Activated gamma-delta T cell (primary cell): Measurements from ENCODE around the gene KCNJ2.

ENCODE experiments used
- DNase-seq: peaks from one replicate; lab custom pipeline; 2025; lab: John Stamatoyannopoulos, UW
- total RNA-seq, 2 donors: gene quantifications; one replicate each; lab custom pipeline; 2026; lab: John Stamatoyannopoulos, UW

KCNJ2 gene
- 0 to 0.10 reads per million in 2 donors for total RNA-seq

DNA sequence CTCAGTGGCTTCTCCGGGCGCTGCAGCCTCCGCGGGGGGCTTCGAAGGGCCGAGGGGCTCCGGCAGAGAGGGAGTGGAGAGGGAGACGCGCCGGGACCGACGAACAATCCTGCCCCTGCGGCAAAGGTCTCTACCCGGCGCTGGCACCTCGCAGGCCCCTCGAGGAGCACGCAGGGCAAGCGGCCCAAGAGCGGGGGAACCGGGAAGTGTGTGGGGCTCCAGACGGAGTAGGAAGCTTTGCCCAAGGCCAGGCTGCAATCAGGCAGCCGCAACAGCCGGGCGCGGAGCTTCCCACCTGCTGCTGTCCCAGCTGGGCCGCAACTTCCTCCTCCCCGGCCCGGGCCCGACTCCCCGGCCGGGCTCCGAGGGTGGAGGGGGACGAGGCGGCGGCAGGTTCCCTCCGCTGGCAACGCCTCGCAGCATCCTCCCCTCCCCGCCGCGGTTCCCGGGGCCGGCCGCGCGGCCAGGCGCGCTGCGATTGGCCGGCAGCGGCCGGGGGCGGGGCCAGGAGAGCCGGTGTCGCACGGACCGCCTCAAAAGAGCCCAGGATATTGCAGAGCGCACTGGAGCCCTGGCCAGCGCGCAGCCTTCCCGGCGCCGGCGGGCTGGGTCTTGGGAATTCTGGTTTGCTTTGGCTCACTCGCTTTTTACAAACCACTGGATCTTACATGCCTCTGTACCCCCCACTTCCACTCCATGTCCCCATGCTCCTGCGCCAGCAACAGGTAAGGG is at the start of gene KCNJ2:
TSS of gene KCNJ2 (plus strand) at position 556 of the 732 bp plus-strand sequence. CDS start 5,508 bp downstream, outside the sequence.
- no peak for DNase-seq

DNA sequence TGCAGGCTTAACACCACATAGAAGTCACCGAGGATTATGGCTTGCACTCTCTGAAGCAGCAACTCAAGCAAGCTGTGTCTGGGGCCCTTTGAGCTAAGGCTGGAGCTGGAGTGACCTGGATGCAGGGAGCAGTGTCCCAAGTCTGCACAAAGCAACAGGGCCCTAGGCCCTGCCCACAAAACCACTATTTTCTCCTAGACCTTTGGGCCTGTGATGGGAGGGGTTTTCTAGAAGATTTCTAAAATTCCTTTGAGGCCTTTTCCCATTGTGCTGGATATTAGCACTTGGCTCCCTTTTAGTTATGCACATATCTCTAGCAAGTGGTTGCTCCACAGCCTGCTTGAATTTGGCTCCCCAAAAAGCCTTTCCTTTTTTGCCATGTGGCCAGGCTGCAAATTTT is 49.8 kb upstream of the KCNJ2 start:
- DNase-seq = no peak

DNA sequence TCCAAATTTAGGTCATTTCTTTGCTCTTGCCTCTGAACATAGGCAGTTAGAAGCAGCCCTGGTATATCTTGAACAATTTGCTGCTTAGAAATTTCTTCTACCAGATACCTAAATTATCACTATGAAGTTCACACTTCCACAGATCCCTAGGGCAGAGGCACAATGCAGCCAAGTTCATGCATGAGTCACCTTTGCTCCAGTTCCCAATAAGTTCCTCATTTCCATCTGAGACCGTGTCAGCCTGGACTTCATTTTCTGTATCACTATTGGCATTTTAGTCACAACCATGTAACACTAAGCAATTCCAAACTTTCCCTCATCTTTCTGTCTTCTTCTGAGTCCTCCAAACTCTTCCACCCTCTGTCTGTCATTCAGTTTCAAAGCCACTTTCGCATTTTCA is 49.3 kb upstream of the KCNJ2 start:
- no peak for DNase-seq

DNA sequence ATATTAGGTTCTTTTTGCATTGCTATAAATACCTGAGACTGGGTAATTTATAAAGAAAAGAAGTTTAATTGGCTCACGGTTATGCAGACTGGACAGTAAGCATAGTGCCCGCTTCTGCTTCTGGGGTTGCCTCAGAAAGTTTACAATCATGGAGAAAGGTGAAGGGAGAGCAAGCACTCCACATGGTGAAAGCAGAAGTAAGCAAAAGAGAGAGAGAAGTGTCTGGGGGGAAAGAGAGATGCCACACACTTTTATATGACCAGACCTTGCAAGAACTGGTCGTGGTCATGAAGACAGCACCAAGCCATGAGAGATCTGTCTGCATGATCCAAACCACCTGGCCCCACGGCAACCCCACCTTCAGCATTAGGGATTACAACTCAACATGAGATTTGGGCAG is 48.9 kb upstream of the KCNJ2 start:
- no peak for DNase-seq

DNA sequence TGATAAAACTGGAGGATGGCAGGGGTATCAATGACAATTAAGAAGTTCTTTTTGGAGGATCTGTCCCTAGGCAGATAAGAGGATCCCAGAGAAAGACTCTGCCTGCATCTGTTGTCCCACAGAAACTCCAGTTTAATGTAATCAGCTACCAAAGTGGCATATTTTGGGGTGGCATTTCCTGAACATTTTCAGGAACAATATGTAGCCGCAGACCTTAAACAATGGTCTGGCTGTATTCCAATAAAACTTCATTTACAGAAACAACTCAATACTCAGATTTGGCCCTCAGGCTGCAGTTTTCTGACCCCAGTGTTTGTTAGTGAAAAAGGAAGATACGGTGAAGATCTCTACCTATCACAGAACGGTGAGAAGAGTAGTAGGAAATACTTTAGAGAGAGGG is 48.2 kb upstream of the KCNJ2 start:
- DNase-seq = no peak

DNA sequence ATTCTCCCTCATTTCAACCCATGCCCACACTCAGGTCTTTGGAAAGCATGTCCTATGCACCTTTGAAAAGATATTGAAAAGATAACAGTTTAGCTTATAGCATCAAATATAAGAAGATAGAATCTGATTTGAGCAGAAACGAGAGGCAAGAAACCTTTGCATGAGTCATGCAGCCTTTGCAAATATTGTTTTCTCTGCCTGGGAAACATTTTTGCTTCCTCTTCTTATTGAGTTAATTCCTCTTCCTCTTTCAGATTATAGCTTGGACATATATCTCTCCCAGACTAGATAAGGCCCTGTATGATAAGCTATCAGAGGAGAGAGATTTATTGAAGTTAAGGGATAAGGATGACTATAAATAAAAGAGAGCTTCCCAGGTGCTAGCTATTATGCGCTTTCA is 46.1 kb upstream of the KCNJ2 start:
- DNase-seq = no peak

DNA sequence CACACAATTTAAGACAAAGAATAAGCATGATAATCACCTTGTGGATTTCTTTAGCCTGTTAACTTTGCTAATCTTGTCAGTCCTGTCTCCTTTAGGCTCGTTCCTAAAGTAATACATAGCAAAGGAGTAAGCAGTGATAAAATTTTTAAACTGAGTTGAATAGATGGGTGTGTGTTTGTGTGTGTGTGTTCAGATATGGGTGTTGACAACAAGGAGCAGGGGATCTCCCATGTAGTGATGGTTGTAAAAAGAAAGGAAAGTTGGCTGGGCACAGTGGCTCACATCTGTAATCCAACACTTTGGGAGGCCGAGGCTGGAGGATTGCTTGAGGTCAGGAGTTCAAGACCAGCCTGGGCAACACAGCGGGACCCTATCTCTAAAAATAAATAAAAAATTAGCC is 44.6 kb upstream of the KCNJ2 start:
- DNase-seq = no peak

DNA sequence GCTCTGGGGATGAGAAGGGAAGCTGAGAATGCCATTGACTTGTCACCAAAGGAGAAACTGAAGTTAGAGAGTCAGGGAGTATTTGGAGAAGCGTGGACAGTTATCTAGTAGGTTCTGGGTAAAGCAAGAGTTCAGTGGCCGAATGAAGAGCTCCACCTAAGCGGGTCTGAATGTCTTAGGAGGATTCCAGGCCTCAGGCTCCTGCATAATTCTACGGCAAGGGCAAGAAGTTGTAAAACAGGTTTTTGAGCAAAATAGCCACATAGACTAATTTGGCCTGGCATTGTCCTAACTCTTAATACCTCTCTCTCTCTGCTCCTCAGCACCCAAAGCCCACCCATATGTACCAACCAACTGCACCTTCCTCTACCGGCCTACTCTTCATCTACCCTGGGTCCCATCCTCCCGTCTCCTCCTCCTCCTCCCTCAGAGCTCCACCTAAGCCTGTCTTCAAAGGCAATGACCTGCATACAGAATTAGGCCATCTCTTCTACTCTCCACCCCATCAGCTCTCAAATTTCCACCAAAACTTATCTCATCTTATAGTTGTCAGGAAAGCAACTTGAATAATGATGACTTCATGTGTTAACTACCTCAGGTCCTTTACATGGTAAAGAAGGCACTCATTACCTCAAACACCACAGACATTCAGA is 42.0 kb upstream of the KCNJ2 start:
- no peak for DNase-seq

DNA sequence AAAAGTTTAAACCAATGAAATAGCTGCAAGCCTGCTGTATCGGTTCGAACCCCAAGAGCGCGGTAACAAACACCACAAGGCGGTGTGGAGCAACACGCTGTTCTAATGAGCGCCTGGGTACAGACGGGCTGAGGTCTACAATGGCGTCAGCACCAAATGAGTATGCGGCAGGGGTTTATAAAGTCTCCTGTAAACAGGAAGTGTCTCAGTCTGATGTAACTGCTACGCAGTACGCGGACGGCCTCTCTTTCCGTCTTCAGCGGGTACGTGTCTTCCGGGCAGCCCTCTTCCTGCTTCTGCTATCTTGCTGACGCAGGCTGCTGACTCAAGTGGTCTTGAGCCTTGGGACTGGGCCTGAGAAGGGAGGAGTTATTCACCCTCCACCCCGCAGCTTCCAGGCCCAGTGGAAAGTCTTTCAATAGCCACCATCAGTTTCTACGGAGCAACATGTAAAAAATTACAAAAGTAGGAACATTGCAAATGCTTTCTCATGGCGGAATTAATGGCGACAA is 40.5 kb upstream of the KCNJ2 start:
- no peak for DNase-seq

DNA sequence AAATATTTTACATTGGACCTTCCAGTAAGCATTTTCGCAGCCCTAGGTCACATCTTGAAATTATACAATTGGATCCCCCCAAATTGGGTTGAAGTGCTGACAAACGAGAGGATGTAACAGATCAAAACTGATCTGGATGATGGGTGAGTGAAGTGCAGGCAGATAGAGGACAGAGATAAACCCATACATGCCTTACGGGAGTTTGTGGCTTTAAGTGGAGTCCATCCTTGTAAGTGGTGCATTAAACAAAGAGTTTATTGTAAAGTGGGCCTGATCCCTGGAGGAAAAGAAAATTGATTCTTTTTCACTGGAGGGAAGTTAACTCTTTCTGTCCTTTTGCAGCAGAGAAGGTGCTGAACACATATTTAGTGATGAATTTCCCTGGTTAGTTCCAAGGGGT is 39.0 kb upstream of the KCNJ2 start:
- DNase-seq = no peak

DNA sequence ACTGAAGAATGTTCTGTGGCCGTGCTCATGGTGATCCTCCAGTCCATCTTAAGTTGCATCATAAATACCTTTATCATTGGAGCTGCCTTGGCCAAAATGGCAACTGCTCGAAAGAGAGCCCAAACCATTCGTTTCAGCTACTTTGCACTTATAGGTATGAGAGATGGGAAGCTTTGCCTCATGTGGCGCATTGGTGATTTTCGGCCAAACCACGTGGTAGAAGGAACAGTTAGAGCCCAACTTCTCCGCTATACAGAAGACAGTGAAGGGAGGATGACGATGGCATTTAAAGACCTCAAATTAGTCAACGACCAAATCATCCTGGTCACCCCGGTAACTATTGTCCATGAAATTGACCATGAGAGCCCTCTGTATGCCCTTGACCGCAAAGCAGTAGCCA is 36.8 kb upstream of the KCNJ2 start:
- no peak for DNase-seq

DNA sequence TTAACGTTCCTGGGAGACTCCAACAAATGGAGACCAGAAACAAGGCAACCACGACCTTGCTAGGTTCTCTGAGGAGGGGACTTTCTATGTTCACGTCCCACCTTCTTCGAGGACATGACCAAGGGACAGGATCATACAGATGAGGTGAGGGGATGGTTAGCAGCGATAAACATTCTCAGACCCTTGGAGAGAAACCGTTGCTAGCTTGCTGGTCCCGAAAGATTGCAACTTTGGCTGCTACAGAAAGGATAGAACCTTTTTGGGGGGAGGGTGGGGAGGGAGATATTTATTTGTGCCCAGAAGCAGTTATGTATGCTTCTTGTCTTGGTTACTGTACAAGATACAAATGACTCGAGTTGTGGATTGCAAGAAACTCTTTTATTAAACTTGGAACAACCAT is 35.3 kb upstream of the KCNJ2 start:
- no peak for DNase-seq

DNA sequence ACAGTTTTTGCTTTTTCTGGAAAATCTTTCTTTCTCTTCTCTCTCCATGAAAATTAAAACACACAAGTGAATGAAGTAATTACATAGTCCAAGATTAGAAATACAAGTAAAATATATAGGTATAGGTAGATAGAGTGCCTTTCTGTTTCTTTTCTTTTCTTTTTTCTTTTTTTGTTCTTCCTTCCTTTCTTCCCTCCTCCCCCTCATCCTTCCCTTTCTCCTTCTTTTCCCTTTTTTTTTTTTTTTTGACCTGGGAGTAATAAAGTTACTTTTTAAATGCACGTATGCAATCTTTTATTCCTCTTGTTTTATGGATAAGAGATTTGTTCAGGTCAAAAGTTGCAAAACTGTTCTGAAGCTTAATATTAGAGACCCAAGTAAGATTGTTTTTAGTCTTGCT is 34.6 kb upstream of the KCNJ2 start:
- no peak for DNase-seq

DNA sequence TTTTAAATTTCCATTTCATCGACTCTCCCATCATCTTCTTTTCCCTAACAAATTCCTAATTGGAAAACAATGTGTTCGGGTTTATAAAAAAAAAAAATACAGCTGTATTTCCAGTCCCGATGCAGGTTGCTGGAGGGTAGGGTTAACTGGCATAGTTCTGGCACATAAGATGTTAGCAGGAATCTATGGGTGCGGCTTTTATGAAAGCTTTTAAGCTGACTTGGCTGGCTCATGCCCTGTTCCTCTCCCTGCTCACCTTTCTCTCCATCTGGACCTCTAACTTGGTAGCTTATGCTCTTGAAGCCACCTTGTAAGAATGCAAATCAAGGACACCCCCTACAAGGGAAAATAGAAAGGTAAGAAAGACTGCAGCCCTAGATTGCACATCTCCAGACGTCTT is 33.2 kb upstream of the KCNJ2 start:
- DNase-seq = no peak

DNA sequence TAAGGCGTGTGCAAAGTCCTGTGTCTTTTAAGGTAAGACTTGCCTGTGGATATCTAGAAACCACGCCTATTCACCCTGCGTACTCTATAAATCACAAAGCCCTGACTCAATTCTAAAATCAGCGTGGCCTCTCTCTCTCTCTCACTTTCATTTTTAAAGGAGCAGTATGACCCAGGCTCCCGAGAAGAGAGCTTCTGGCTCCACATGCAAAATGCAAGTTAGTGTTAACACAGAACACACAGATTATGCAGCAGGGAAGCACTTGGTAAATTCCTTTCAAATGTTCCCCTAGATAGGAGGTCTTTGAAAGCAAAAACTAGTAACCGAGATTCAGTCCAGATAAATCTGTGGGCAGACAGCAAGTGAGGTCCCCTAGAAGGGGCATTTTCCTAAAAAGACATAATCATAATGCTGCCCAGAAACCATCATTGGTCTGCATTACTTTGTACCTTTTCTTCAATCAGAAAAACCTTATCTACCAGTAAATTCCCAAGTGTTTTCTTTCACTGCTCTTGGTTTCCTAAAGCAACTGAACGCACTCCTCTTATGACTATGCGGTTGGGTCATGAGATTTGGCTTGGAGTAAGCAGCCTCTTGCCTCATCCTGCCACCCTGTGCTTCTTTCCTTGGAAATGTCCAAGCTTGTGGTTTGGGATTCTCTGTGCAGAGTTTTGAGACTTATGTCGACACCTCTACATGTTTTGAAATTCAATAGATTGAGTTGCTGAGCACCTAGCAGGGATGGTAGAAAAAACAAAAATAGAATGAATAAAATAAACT is 31.7 kb upstream of the KCNJ2 start:
- DNase-seq = no peak

DNA sequence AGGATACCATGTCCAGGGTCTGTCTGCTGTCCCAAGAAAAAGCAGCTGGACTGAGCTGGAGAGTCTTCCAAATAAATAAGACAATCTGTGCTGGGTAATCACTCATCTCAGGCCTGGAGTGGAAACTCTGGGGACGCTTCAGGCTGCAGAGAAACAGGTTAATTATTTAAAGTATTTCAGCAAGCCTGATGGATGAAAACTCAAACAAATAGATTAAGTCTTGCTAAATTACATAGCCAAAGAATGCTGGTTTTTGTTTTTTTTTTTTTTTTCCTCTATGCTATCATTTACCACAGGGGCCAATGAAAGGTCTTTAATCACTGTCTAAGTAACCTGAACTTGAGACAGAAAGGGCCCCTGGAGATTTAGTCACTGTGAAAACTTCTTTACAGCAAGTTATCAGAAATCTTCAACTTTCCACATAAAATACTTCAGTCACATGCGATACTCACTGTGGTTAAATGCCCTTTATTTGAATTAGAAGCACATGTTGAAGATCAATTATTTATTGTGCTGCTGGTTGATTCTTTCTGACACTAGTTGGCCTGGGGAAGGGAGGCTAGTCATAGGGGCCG is 31.0 kb upstream of the KCNJ2 start:
- no peak for DNase-seq

DNA sequence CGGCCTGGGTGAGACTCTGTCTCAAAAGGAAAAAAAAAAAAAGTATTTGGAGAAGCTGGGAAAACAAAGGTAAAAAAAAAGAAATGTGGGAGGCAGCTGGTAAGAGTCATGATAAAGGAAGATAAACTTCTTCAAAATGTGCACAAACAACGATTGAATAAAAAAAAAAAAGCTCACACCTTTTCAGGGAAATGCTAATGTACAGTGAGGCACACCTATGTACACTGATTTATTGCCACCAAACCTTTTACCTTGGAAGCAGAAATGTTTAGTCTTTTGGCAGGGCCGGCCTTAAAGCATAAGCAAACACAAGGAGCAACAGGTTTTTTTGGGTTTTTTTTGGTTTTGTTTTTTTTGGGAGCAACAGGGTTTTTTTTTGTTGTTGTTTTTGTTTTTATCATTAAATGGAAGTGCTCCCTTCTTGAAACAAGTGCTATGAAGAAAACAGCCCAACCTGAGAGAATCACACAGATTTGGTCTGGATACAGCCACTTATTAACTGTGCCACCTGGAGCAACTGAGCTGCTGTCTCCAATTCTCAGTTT is 29.8 kb upstream of the KCNJ2 start:
- no peak for DNase-seq

DNA sequence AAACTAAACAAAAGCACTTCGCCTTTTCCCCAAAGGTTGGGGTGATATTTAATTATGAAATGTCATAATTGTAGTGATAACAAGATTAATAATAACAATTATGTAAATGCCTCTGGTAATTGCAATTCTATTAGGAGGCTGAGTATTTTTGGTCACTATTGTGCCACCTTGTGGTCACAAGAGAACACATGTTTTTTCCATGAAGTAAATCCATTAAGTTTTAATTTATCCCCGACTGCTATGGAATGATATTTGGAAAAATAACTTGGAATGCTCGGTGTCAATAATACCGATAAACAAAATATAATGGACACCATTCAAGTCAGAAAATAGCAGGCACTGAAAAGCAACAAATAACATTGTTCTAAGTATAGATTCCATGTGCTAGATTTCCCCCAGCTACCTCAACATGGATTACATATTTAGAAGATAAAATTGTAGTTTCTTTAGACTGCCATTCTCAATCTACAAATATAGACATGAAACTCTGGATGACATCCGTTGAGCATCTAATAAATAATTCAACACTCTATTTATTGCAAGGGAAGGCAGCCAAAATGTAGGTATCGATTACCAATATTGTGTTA is 25.0 kb upstream of the KCNJ2 start:
- no peak for DNase-seq

DNA sequence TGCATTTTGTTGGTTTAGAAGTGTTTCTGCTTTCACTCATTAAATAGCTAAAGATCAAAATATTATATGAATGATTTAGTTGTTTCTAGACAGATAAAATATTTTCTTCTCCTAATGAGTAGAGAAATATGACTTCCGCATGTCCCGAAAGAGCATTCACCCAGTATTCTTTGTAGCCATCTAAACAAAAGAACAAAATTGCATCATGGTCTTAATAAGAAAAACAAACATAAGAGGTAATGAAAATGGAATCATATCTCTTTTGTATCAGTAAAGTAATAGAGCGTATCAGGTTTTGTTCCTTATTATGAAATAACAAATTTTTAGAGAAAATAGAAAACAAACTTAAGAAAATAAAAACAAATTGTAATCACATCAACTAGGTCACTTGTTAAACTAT is 16.1 kb upstream of the KCNJ2 start:
- no peak for DNase-seq

DNA sequence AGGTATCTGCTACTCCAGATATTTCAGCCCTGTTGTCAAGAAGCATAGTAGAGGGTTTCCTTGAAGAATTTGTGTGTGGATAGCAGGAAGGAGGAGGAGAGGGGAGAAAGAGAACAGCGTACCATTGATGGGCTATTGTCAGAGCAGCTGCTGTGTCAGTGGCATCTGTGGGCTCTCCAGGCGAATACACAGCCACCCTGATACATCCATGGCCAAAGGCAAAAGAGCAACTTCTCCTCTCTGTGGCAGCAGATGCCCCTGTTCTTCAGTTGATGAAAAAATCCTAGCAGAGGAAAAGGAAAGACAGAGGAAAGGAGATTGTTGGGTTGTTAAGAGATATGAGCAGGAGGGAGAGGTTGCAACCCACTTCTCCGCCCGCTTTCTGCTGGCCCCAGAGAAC is 12.2 kb upstream of the KCNJ2 start:
- DNase-seq = no peak

DNA sequence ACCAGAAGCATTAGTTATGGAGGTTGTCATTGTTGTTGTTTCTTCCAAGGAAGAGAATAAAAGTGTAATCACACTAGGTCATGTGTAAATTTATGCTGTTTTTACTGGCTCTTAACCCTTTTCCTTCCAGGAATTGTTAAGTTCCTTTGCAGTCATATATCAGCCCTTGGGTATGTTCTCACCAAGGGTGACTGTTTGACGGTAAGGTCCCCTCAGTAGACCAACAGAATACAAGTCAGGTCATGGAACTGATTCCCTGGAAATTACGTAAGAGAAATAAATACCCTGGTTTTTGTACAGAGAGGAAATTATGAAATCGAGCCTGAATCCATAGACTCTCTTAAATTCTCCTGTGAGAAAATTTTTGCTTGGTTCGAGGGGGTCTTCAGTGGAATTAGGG is 11.2 kb upstream of the KCNJ2 start:
- DNase-seq = no peak

DNA sequence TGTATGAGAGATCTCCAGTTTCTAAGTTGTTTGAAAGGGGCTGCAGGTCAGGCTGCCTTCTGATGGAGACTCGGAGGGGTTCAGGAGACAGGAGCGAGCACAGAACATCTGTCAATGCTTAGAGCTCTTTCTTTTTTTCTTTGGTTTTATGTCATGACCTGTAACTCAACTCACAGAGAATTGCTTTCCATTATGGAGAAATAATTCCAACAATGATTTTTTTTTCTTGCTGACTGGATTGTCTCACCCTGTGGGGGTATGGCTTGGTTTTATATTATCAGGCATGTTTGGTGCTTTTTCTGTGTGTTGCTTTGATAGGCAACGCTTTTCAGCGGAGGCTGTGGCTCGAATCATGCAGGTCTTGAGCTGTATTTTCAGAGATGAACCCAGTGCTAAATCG is 10.7 kb upstream of the KCNJ2 start:
- DNase-seq = no peak
